ENCODE data around the gene CALN1.
"Not testable (repeated sequence)": the region's sequence is repeated elsewhere in the genome, so short reads cannot be mapped to it uniquely, and the experiment has no call there.

CALN1 gene

GRCh38 chr7:71851776-71852498 is 560.2 kb downstream of the CALN1 start:
- no peak for DNase-seq

- DNase-seq: no peak
Observed at GRCh38 chr7:71846160-71846559, 566.0 kb downstream of the CALN1 start.

DNA sequence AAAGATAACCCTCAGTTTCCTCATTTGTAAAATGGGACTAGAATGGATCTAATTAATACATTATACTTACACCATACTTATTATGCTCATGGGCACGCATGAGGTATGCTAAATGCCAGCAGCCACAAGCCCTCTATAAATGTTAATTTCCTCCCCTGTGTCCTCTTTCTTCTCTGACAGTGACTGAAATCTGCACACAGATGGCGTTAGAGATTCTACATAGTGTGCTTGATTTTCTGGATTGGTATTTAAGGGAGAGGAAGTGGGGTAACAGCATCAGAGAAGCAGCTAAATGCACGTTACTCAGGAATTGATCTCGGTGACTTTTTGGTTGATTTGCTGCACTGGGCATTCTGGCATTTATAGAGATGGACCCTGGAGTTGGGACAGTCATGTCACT is 568.5 kb downstream of the CALN1 start:
- DNase-seq: no peak

- DNase-seq: no peak
Observed at GRCh38 chr7:71842786-71843185, 569.4 kb downstream of the CALN1 start.

DNA sequence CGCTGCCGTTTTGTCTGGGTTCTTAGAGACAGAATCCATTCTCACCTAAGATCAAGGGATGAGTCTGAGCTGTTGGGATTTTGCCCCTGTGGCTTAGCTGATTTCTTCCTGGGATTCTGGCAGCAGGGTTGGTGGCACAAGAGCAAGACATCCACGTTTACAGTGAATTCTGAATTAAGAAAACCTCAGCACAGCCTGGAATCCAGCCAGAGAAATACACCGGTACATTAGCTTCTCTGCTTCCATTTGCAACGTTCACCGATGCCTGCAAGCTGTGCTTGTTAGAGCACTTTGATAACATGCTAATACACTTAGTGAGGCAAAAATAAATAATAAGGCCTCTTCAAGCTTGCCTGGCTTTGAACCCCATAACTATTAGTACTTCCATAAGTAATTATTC is 569.8 kb downstream of the CALN1 start:
- no peak for DNase-seq

DNA sequence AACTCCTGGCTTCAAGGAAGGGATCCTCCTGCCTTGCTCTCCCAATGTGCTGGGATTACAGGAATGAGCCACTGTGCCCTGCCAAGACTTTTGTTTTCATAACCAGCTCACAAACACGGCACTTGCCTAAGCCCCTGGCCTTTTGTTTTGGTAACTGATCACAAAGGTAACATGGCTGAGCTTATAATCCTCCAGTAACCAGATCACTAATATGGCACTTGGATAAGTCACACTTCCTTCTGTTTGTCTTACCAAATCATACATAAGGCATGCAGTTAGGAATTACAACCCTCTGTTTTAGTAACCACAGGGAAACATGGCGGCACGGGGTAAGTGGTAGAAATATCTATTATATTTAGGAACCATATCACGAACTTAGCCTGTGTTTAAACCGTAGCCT is 577.1 kb downstream of the CALN1 start:
- no peak for DNase-seq

DNA sequence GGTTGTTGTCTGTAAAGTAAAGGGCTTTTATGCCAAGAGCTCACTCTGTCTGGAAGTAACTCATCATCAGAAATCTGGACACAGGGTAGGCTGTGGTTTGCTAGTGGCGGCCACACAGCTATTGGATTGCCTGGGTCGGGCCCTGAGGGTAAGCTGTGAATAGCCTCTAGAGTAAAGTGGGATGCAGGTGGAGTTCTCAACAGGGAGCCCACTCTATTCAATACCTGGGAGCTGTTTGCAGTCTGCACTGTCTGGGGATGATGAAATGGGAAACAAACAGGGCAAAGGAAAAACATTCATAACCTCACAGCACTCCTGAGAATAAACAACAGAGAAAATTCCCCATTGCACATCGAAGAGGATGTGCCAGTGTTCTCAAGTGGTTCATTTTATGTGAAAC is 582.6 kb downstream of the CALN1 start:
- DNase-seq: no peak

GRCh38 chr7:71828361-71828760 is 583.8 kb downstream of the CALN1 start:
- DNase-seq: no peak

- no peak for DNase-seq
Observed at GRCh38 chr7:71826141-71826540, 586.0 kb downstream of the CALN1 start.

GRCh38 chr7:71824006-71824760 is 588.0 kb downstream of the CALN1 start:
- DNase-seq: no peak

- DNase-seq: not testable (repeated sequence)
Observed at GRCh38 chr7:71822406-71822805, 589.7 kb downstream of the CALN1 start.

- DNase-seq: no peak
Observed at GRCh38 chr7:71817916-71818315, 594.2 kb downstream of the CALN1 start.

- no peak for DNase-seq
Observed at GRCh38 chr7:71808115-71808514, 604.0 kb downstream of the CALN1 start.

DNA sequence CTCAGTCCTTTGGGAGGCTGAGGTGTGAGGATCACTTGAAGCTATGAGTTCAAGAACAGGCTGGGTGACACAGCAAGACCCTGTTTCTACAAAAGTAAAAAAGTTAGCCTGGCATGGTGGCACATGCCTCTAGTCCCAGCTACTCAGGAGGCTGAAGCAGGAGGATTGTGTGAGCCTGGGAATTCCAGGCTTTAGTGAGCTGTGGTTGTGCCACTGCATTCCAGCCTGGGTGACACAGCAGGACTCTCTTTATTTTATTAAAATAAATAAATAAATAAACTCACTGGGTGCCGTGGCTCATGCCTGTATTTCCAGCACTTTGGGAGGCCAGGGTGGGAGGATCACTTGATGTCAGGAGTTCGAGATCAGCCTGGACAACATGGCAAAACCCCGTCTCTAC is 607.9 kb downstream of the CALN1 start:
- DNase-seq: no peak

GRCh38 chr7:71801976-71802375 is 610.2 kb downstream of the CALN1 start:
- DNase-seq: no peak

DNA sequence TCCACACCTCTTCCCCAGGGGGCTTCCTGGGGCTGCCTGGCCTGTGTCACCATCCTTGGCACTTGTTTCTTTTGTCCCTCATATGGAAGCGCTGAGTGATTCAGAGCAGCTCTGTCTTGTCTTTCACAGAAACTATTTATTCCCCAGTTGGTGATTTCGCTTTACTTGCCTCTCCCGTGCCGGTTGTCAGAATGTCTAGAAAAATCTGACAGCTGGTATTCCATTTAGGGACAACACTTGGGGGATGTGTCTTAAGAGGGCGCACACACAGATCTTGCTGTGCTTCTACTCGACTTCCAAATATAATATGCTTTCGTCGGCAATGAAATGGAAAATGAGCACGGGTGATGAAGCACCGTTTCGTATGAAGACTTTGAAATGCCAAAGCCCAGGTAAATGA is 611.8 kb downstream of the CALN1 start:
- DNase-seq: no peak

GRCh38 chr7:71795410-71795809 is 616.7 kb downstream of the CALN1 start:
- no peak for DNase-seq

- DNase-seq: no peak
Observed at GRCh38 chr7:71793251-71793650, 618.9 kb downstream of the CALN1 start.

DNA sequence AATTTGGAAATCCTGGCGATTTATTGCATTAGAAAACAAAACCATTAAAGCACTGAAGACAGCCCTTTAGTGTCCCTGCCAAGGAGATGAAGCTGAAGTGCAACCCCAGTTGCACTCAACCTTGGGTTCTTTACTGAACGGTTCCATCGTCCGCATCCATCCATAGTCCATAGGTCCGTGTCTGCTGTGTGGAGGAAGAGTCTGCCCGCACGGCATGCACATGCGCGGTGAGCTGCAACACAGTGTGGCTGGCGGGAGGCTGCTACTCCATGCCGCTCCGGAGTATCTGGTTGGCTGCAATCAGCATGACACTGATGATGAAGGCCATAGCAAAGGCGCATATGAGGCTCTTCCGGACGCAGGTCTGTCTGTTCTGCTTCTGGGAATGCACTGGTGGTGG is 624.6 kb downstream of the CALN1 start:
- DNase-seq: no peak

- DNase-seq: no peak
Observed at GRCh38 chr7:71785216-71785615, 626.9 kb downstream of the CALN1 start.

- DNase-seq: no peak
Observed at GRCh38 chr7:71784781-71785180, 627.4 kb downstream of the CALN1 start.

- DNase-seq: no peak
Observed at GRCh38 chr7:71784180-71784579, 628.0 kb downstream of the CALN1 start.

- no peak for DNase-seq
Observed at GRCh38 chr7:71783779-71784178, 628.4 kb downstream of the CALN1 start.

DNA sequence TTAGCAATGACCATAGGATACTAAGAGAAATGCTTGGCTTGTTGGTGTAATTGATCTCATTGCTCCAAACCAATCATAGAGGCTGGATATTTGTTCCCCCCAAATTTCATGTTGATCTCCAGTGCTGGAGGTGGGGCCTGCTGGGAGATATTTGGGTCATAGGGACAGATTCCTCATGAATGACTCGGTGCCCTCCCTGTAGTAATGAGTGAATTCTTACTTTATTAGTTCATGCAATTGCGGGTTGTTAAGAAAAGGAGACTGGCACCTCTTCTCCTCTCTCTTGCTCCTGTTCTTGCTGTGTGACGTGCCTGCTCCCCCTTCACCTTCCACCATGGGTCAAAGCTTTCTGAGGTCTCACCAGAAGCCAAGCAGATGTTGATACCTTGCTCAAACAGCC is 630.1 kb downstream of the CALN1 start:
- no peak for DNase-seq

- DNase-seq: no peak
Observed at GRCh38 chr7:71780282-71780681, 631.9 kb downstream of the CALN1 start.

Data from activated naive CD4-positive, alpha-beta T cell (primary cell).